OCI-LY3 (cell line): ENCODE measurements around the gene JADE2.

Experiments used
- CTCF ChIP-seq: fragments of 200-600, 300-600 bp; sonication (generic); IDR thresholded peaks from 2 replicates; pipeline ENCODE4 v1.5.1; 2014; ENCODE audit warnings: antibody characterized with exemption, low read length, low read depth
- EZH2phosphoT487 ChIP-seq: fragments of 200-600 bp; shearing (Covaris generic); IDR thresholded peaks from 2 replicates; pipeline ENCODE4 v1.6.1; 2018; ENCODE audit warnings: antibody characterized with exemption, mixed run types, low read depth

GRCh38 chr5:134477462-134478245, 47.8 kb upstream of the JADE2 start:
- TF ChIP-seq CTCF (no peak), EZH2phosphoT487 (no peak)
